H1 (cell line): ENCODE results near the gene PTPN21. TPM values are rescaled to one million over a fixed set of nuclear protein-coding genes. Genes with fewer than 3 reads are reported as not detected.

Experiments
- CTCF ChIA-PET: fragments of 300-600 bp; sonication (Branson Sonifier 250); formaldehyde crosslinking; loops from one replicate; lab custom pipeline; 2021; ENCODE audit not compliant: partially characterized antibody; lab: Charles Lee
- POLR2A ChIA-PET: fragments of 300-600 bp; sonication (Branson Sonifier 250); formaldehyde crosslinking; loops from one replicate; lab custom pipeline; 2021; ENCODE audit warnings: inconsistent platforms; ENCODE audit not compliant: partially characterized antibody; lab: Charles Lee
- DNase-seq, 2 experiments: peaks; one replicate each; pipeline versions ENCODE4 v3.0.0 to v3.0.0-alpha.2; 2010 to 2022; ENCODE audit warnings: low spot score in 2 of 2, low read depth in 1 of 2, mixed read lengths in 1 of 2
- FAIRE-seq: peaks from 2 replicates; lab custom pipeline; 2011; peaks lifted over from hg19 to GRCh38; lab: Jason Lieb, UNC
- H2AFZ ChIP-seq: 2 replicates; pipeline ENCODE4 v1.8.1; 2012; ENCODE audit warnings: low read length, inconsistent platforms
- H2AK5ac ChIP-seq: 2 replicates; pipeline ENCODE4 v1.6.1; 2013; ENCODE audit warnings: low read depth, low read length
- H2BK120ac ChIP-seq: replicated peaks from 2 replicates; pipeline ENCODE3; 2013; ENCODE audit warnings: low read depth, low read length, inconsistent platforms
- H2BK12ac ChIP-seq: 2 replicates; pipeline ENCODE4 v1.6.1; 2013; ENCODE audit warnings: low read depth, low read length
- H2BK15ac ChIP-seq: 2 replicates; pipeline ENCODE4 v1.6.1; 2013; ENCODE audit warnings: low read length
- H2BK20ac ChIP-seq: 2 replicates; pipeline ENCODE4 v1.6.1; 2013; ENCODE audit warnings: low read length
- H2BK5ac ChIP-seq: 2 replicates; pipeline ENCODE4 v1.6.1; 2013; ENCODE audit warnings: low read depth, low read length
- H3K14ac ChIP-seq: 2 replicates; pipeline ENCODE4 v1.6.1; 2013; ENCODE audit warnings: inconsistent platforms; ENCODE audit not compliant: insufficient read length
- H3K18ac ChIP-seq: 2 replicates; pipeline ENCODE4 v1.6.1; 2013; ENCODE audit warnings: low read length; ENCODE audit errors: extremely low read depth
- H3K23ac ChIP-seq: 2 replicates; pipeline ENCODE4 v1.6.1; 2013; ENCODE audit warnings: inconsistent platforms; ENCODE audit not compliant: insufficient read length
- H3K23me2 ChIP-seq: 2 replicates; pipeline ENCODE4 v1.6.1; 2013; ENCODE audit warnings: low read depth, low read length
- H3K27ac ChIP-seq: 2 replicates; pipeline ENCODE4 v1.6.1; 2011; ENCODE audit warnings: low read depth, low read length, inconsistent platforms
- H3K27me3 ChIP-seq, 4 experiments: replicated peaks in 1 of 4; 1 replicate in 1 of 4; 2 replicates in 3 of 4; pipeline versions ENCODE4 v1.6.1 to v1.8.1; 2011 to 2013; ENCODE audit warnings: low read length in 3 of 4, mild to moderate bottlenecking in 3 of 4, inconsistent platforms in 2 of 4, mixed read lengths in 2 of 4, moderate library complexity in 1 of 4; ENCODE audit not compliant: control insufficient read depth in 3 of 4, insufficient read depth in 3 of 4; ENCODE audit errors: extremely low read depth in 1 of 4
- H3K36me3 ChIP-seq, 4 experiments: 2 replicates each; pipeline versions ENCODE4 v1.6.1 to v1.8.1; 2011 to 2013; ENCODE audit warnings: mild to moderate bottlenecking in 4 of 4, low read length in 3 of 4, moderate library complexity in 2 of 4, control low read depth in 1 of 4, inconsistent platforms in 1 of 4; ENCODE audit not compliant: insufficient read depth in 4 of 4, control insufficient read depth in 2 of 4
- H3K4ac ChIP-seq: replicated peaks from 2 replicates; pipeline ENCODE3; 2013; ENCODE audit warnings: low read length, low read depth, mixed read lengths, inconsistent platforms; ENCODE audit not compliant: insufficient read length
- H3K4me1 ChIP-seq, 4 experiments: replicated peaks in 1 of 4; 1 replicate in 1 of 4; 2 replicates in 3 of 4; pipeline versions ENCODE4 v1.6.1 to v1.8.1; 2011 to 2013; ENCODE audit warnings: low read length in 3 of 4, inconsistent platforms in 2 of 4, mixed read lengths in 1 of 4; ENCODE audit not compliant: insufficient read depth in 4 of 4, control insufficient read depth in 3 of 4
- H3K4me2 ChIP-seq, 2 experiments: 2 replicates each; pipeline versions ENCODE4 v1.6.1 to v1.8.1; 2011 to 2013; ENCODE audit warnings: low read depth in 2 of 2, low read length in 2 of 2, control low read depth in 1 of 2, inconsistent platforms in 1 of 2, mild to moderate bottlenecking in 1 of 2; ENCODE audit not compliant: insufficient read depth in 1 of 2
- H3K4me3 ChIP-seq, 4 experiments: fragments of 200-600, 300-600 bp in 1 of 4; sonication (generic), shearing (Covaris generic), sonication (Bioruptor Twin) in 1 of 4; 2 replicates each; pipeline versions ENCODE4 v1.5.1 to v1.8.1; 2011 to 2016; ENCODE audit warnings: low read length in 4 of 4, low read depth in 3 of 4, control low read depth in 2 of 4, inconsistent platforms in 2 of 4, mild to moderate bottlenecking in 2 of 4, mixed read lengths in 1 of 4, moderate library complexity in 1 of 4; ENCODE audit not compliant: insufficient read depth in 2 of 4; ENCODE audit errors: extremely low read depth in 1 of 4
- H3K56ac ChIP-seq: replicated peaks from 2 replicates; pipeline ENCODE3; 2013; ENCODE audit warnings: low read depth, mild to moderate bottlenecking, mixed read lengths, low read length, inconsistent platforms; ENCODE audit not compliant: insufficient read length
- H3K79me1 ChIP-seq: 2 replicates; pipeline ENCODE4 v1.6.1; 2013; ENCODE audit warnings: low read depth, low read length, control low read depth
- H3K79me2 ChIP-seq, 2 experiments: 2 replicates each; pipeline versions ENCODE4 v1.6.1 to v1.8.1; 2012 to 2013; ENCODE audit warnings: low read length in 2 of 2, mild to moderate bottlenecking in 2 of 2, inconsistent platforms in 1 of 2; ENCODE audit not compliant: insufficient read depth in 2 of 2, control insufficient read depth in 1 of 2
- H3K9ac ChIP-seq, 4 experiments: replicated peaks in 1 of 4; 1 replicate in 1 of 4; 2 replicates in 3 of 4; pipeline versions ENCODE4 v1.6.1 to v1.8.1; 2011 to 2013; ENCODE audit warnings: low read depth in 3 of 4, low read length in 3 of 4, control low read depth in 2 of 4, mild to moderate bottlenecking in 2 of 4, moderate library complexity in 2 of 4, inconsistent platforms in 1 of 4; ENCODE audit errors: extremely low read depth in 1 of 4
- H3K9me3 ChIP-seq, 2 experiments: 2 replicates each; pipeline versions ENCODE4 v1.6.1 to v1.8.1; 2012 to 2013; ENCODE audit warnings: mild to moderate bottlenecking in 2 of 2, moderate library complexity in 2 of 2, control low read depth in 1 of 2, inconsistent platforms in 1 of 2, low read depth in 1 of 2, low read length in 1 of 2, mixed read lengths in 1 of 2; ENCODE audit not compliant: insufficient read depth in 2 of 2
- H4K20me1 ChIP-seq, 2 experiments: replicated peaks in 1 of 2; 2 replicates each; pipeline versions ENCODE3 to v1.8.1; 2011 to 2013; ENCODE audit warnings: inconsistent platforms in 2 of 2, low read length in 2 of 2, mild to moderate bottlenecking in 1 of 2; ENCODE audit not compliant: insufficient read depth in 2 of 2, control insufficient read depth in 1 of 2
- H4K5ac ChIP-seq: 2 replicates; pipeline ENCODE4 v1.6.1; 2013; ENCODE audit warnings: low read length, low read depth, mixed read lengths, inconsistent platforms; ENCODE audit not compliant: insufficient read length
- H4K8ac ChIP-seq: 2 replicates; pipeline ENCODE4 v1.8.0; 2013; ENCODE audit warnings: mild to moderate bottlenecking, moderate library complexity, low read length, inconsistent platforms; ENCODE audit not compliant: insufficient read depth; ENCODE audit errors: extremely low read depth
- H4K91ac ChIP-seq: replicated peaks from 2 replicates; pipeline ENCODE3; 2013; ENCODE audit warnings: low read length, mixed read lengths, inconsistent platforms; ENCODE audit not compliant: insufficient read length
- ASH2L ChIP-seq: fragments of 200-600, 300-600 bp; sonication (generic); IDR thresholded peaks from one replicate; pipeline ENCODE4 v1.7.1; 2017; ENCODE audit warnings: low read length
- SRF ChIP-seq: IDR thresholded peaks from 2 replicates; pipeline ENCODE4 v1.6.1; 2011; ENCODE audit warnings: mild to moderate bottlenecking, low read depth, low read length, moderate library complexity
- WGBS, 2 experiments: shearing (Covaris generic) in 1 of 2; methylation state at CpG; one replicate each; pipeline versions ENCODE4 v1.1.6 to v1.1.7; 2013 to 2015; ENCODE audit warnings: low lambda C conversion rate in 2 of 2, mixed read lengths in 2 of 2, inconsistent platforms in 1 of 2, low coverage in 1 of 2, missing lambda C conversion rate in 1 of 2; ENCODE audit not compliant: insufficient replicate concordance in 2 of 2, insufficient coverage in 1 of 2, insufficient read length in 1 of 2; ENCODE audit errors: extremely low coverage in 1 of 2, missing lambda C conversion rate in 1 of 2; 5-methylcytosine and 5-hydroxymethylcytosine counted together
- polyA plus RNA-seq, 7 experiments: library from polyadenylated mRNA; depleted of rRNA in 3 of 7; stranded (reverse) in 5 of 7; unstranded in 2 of 7; fragments of >200 nt in 5 of 7; fragments of 200-250 nt in 2 of 7; gene quantifications; 1 replicate in 5 of 7; 2 replicates in 1 of 7; 4 replicates in 1 of 7; pipeline versions ENCODE4 v1.2.1 to v1.2.3, GENCODE V29; 2011 to 2013; ENCODE audit warnings: missing spikeins in 2 of 7, mixed read lengths in 2 of 7
- total RNA-seq: library from RNA; stranded (reverse); fragmentation: NEBNext Ultra II Directional; extraction: Animal tissue kit (Norgen Biotek cat#: 25700); gene quantifications from 2 replicates; pipeline ENCODE4 v1.2.1, GENCODE V29; 2021

The PTPN21 gene
- total and polyA plus RNA-seq, 2 of the 8 experiments (the other 6 are each of a cell fraction or from before 2014, with no cell fraction given), result 6.5 to 16.1 TPM

DNA sequence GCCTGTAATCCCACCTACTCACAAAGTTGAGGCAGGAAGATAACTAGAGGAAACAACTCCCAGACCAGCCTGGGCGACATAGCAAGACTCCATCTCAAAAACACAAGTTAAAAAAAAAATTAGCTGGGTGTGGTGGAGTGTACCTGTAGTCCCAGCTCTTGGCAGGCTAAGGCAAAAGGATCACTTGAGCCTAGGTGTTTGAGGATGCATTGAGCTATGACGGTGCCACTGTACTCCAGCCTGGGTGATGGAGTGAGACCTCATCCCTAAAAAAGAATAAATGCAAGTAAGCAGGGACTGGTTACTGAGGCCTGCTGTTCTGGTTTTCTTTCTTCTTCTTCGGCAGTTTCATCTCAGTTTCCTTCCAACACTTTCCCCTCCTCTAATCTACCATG, 7.4 kb downstream of the PTPN21 start:
- Histone ChIP-seq H3K79me1 (no peaks in the 10 kb centered on the region), H4K5ac (no peak overlapping the region), H3K36me3 (peaks cover 4 to 24% (median 9%) of the 10 kb centered on the region in 4 experiments; a peak in 7 of 8 replicates), H3K27ac (no peak overlapping the region), H3K18ac (no peak overlapping the region), H3K4me1 (0 out of 7 replicates have a peak, but pooled peaks cover 0 to 2% (median 0%) of the 10 kb centered on the region in 4 experiments), H3K4ac (no peak overlapping the region), H3K79me2 (no peaks in the 10 kb centered on the region; a peak in 1 of 4 replicates), H3K23me2 (no peaks in the 10 kb centered on the region), H2BK12ac (no peak overlapping the region), H2AK5ac (no peak overlapping the region), H3K56ac (no peak overlapping the region), H3K27me3 (no peaks in the 10 kb centered on the region), H3K14ac (no peak overlapping the region), H3K9ac (no peak overlapping the region), H4K91ac (no peak overlapping the region), H2BK120ac (no peak overlapping the region), H2BK15ac (no peak overlapping the region), H2BK20ac (no peak overlapping the region), H3K23ac (no peak overlapping the region), H3K9me3 (no peaks in the 10 kb centered on the region), H4K8ac (no peak overlapping the region), H3K4me3 (no peak overlapping the region), H3K4me2 (no peak overlapping the region), H2BK5ac (no peak overlapping the region), H4K20me1 (no peaks in the 10 kb centered on the region), H2AFZ (no peak overlapping the region)
- TF ChIP-seq SRF, result no peak
- TF ChIP-seq ASH2L, result no peak
- FAIRE-seq, result no peak
- CTCF ChIA-PET, result no interaction called here
- POLR2A ChIA-PET, result interaction anchor here (0.6 kb wide), 1 partner anchor 39 kb away, joined by 3 read pairs; no protein-coding TSS in a partner anchor
- DNase-seq, result no peak
- WGBS, 2 experiments, result 93% methylated on average over 3 of the region's 3 CpGs; no CpG with 5 or more reads in 1 of the 2 experiments
